A673 (cell line): ENCODE measurements around the gene ATG13. TPM values are rescaled to one million over a fixed set of nuclear protein-coding genes. Genes with fewer than 3 reads are reported as not detected.

ENCODE experiments used
- BruUV-seq: library from RNA; stranded (reverse); fragments of 400-500 nt; replicated peaks from 2 replicates; lab custom pipeline; 2021; lab: Mats Ljungman, UMichigan
- CTCF ChIA-PET: fragments of 300-600 bp; sonication (Branson Sonifier 250); formaldehyde crosslinking; loops from one replicate; lab custom pipeline; 2022; ENCODE audit warnings: antibody characterized with exemption; lab: Charles Lee
- POLR2A ChIA-PET: fragments of 300-600 bp; sonication (Branson Sonifier 250); formaldehyde crosslinking; loops from one replicate; lab custom pipeline; 2022; ENCODE audit warnings: antibody characterized with exemption; ENCODE audit not compliant: low non-redundant PET; lab: Charles Lee
- DNase-seq: peaks from one replicate; pipeline ENCODE4 v3.0.0-alpha.2; 2015; ENCODE audit warnings: low spot score
- H3K27ac ChIP-seq: fragments of 200-600 bp; sonication (generic); 2 replicates; pipeline ENCODE4 v1.5.1; 2016; ENCODE audit warnings: mixed run types, low read depth, mild to moderate bottlenecking, mixed read lengths, antibody characterized with exemption, low read length; ENCODE audit not compliant: poor library complexity, severe bottlenecking
- H3K27me3 ChIP-seq: fragments of 200-600 bp; sonication (generic); replicated peaks from 2 replicates; pipeline ENCODE4 v1.6.1; 2017; ENCODE audit warnings: mixed run types, low read depth, mild to moderate bottlenecking, mixed read lengths, antibody characterized with exemption, low read length; ENCODE audit not compliant: insufficient read depth, poor library complexity
- H3K36me3 ChIP-seq: fragments of 200-600 bp; sonication (generic); 2 replicates; pipeline ENCODE4 v1.6.1; 2016; ENCODE audit warnings: mixed run types, mild to moderate bottlenecking, mixed read lengths, antibody characterized with exemption, low read length; ENCODE audit not compliant: insufficient read depth, poor library complexity, severe bottlenecking
- H3K4me1 ChIP-seq: fragments of 200-600 bp; sonication (generic); 2 replicates; pipeline ENCODE4 v1.6.1; 2017; ENCODE audit warnings: mixed run types, mild to moderate bottlenecking, mixed read lengths, antibody characterized with exemption, low read length; ENCODE audit not compliant: insufficient read depth, poor library complexity, severe bottlenecking
- H3K4me3 ChIP-seq: fragments of 200-600 bp; sonication (generic); 2 replicates; pipeline ENCODE4 v1.5.1; 2016; ENCODE audit warnings: low read depth, mixed run types, mild to moderate bottlenecking, mixed read lengths, low read length; ENCODE audit not compliant: poor library complexity, severe bottlenecking
- H3K9me3 ChIP-seq: fragments of 200-600 bp; sonication (generic); 2 replicates; pipeline ENCODE4 v1.6.1; 2016; ENCODE audit warnings: mixed run types, low read depth, mild to moderate bottlenecking, mixed read lengths, antibody characterized with exemption, low read length; ENCODE audit not compliant: poor library complexity, severe bottlenecking
- EZH2 ChIP-seq: fragments of 200-600 bp; sonication (generic); IDR thresholded peaks from 2 replicates; pipeline ENCODE4 v1.6.1; 2017; ENCODE audit warnings: borderline replicate concordance, low read depth, mild to moderate bottlenecking, mixed read lengths, antibody characterized with exemption, low read length; ENCODE audit not compliant: poor library complexity, severe bottlenecking
- intact Hi-C: fragments of 100-400 bp; cut with micrococcal nuclease; formaldehyde crosslinking; loops from one replicate; pipeline ENCODE4 v1.10.0; 2022; ENCODE audit not compliant: unreplicated experiment
- total RNA-seq: library from RNA; stranded (reverse); gene quantifications from 2 replicates; pipeline ENCODE4 v1.2.3, GENCODE V29; 2021
- TF ChIP-seq, protein P1 (sequence below): fragments of 300-800, 200-600 bp; sonication (generic); conservative IDR thresholded peaks from 2 replicates; pipeline ENCODE4 v1.5.1; 2017; ENCODE audit warnings: low read depth, mild to moderate bottlenecking, antibody characterized with exemption, low read length, moderate library complexity, mixed read lengths

The ATG13 gene
- total RNA-seq, 1 experiment from 2014 or later: 155 TPM

DNA sequence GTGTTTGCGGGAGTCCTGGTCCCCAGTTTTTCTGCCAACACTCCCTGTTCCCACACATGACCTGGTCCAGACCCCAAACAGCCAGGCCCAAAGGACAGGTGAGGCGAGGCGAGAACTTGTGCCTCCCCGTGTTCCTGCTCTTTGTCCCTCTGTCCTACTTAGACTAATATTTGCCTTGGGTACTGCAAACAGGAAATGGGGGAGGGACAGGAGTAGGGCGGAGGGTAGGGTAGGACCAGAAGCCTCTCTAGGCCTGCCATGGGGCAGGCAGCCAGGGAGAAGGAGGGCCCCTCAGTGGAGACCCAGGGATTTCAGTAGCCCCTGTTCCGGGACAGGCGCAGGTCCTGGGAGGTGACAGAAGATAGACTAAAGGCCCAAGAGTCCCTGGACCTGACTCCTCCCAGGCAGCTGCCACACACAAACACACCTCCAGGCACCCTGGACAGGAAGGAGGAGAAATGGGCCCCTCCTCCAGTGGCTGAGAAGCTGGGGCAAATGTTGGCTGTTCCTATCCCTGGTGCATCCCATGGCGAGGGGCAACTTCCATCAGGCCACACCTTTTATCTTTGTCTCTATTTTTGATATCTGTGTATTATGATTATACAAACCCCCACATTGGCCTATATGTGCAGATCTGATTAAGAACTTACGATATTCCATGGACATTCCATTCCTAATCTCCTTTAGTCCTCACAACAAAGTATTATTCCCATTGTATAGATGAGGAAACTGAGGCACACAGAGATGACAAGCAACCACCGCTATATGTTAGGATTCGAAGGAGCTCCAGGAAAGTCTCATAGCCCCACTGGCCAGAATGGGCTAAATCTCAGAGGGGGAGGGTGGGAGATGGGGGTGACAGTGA is 101.0 kb downstream of the ATG13 start:
- no peak overlapping the region for H3K27ac ChIP-seq
- POLR2A ChIA-PET: interaction anchor here (0.9 kb wide), 1 partner anchor 18 kb away, joined by 3 read pairs; the partner anchor contains the start of gene ARHGAP1
- CTCF ChIA-PET: no interaction called here
- BruUV-seq: no TSS peak
- no peaks in the 10 kb centered on the region for H3K36me3 ChIP-seq
- intact Hi-C loops: no loop called here
- H3K27me3 ChIP-seq: no peaks in the 10 kb centered on the region
- no peak for DNase-seq
- H3K4me1 ChIP-seq: no peaks in the 10 kb centered on the region
- no peak for TF ChIP-seq EZH2
- TF ChIP-seq, protein P1, sequence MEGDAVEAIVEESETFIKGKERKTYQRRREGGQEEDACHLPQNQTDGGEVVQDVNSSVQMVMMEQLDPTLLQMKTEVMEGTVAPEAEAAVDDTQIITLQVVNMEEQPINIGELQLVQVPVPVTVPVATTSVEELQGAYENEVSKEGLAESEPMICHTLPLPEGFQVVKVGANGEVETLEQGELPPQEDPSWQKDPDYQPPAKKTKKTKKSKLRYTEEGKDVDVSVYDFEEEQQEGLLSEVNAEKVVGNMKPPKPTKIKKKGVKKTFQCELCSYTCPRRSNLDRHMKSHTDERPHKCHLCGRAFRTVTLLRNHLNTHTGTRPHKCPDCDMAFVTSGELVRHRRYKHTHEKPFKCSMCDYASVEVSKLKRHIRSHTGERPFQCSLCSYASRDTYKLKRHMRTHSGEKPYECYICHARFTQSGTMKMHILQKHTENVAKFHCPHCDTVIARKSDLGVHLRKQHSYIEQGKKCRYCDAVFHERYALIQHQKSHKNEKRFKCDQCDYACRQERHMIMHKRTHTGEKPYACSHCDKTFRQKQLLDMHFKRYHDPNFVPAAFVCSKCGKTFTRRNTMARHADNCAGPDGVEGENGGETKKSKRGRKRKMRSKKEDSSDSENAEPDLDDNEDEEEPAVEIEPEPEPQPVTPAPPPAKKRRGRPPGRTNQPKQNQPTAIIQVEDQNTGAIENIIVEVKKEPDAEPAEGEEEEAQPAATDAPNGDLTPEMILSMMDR: no peak
- H3K9me3 ChIP-seq: no peaks in the 10 kb centered on the region
- H3K4me3 ChIP-seq: no peak overlapping the region

DNA sequence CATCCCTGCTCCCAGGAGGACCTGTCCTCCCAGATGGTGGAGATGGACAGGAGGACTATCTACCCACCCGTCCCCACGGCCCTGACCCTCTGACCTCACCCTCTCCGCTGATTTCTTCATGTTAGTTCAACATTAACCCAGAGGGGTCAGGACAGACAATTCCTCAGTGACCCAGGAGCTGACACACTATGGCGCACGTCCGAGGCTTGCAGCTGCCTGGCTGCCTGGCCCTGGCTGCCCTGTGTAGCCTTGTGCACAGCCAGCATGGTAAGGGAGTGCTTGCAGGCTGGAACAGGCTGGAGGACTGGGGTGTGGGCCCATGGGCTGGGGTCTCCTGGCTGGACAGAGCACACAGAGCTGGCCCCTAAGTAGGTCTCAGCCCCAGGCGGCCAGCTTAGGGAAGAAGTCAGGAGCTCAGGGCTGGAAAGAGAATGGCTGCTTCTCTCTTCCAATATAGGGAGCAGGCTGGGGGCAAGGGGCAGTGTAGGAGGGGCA is 101.7 kb downstream of the ATG13 start, which contains the start of gene F2:
TSS of gene F2 (plus strand) at position 166 of the 495 bp plus-strand sequence. CDS start at position 189, 23 bp downstream.
- intact Hi-C loops: no loop called here
- BruUV-seq: no TSS peak
- no peak for TF ChIP-seq EZH2
- TF ChIP-seq, protein P1: no peak
- Histone ChIP-seq H3K27ac (no peak within 1 kb of the TSS), H3K27me3 (no peaks in the 10 kb centered on the region), H3K4me1 (no peaks in the 10 kb centered on the region), H3K36me3 (no peaks in the 10 kb centered on the region), H3K9me3 (no peaks in the 10 kb centered on the region), H3K4me3 (no peak within 1 kb of the TSS)
- DNase-seq: no peak
- CTCF ChIA-PET: no interaction called here
- POLR2A ChIA-PET: interaction anchor here (0.9 kb wide), 1 partner anchor 19 kb away, joined by 3 read pairs; the partner anchor contains the start of gene ARHGAP1

DNA sequence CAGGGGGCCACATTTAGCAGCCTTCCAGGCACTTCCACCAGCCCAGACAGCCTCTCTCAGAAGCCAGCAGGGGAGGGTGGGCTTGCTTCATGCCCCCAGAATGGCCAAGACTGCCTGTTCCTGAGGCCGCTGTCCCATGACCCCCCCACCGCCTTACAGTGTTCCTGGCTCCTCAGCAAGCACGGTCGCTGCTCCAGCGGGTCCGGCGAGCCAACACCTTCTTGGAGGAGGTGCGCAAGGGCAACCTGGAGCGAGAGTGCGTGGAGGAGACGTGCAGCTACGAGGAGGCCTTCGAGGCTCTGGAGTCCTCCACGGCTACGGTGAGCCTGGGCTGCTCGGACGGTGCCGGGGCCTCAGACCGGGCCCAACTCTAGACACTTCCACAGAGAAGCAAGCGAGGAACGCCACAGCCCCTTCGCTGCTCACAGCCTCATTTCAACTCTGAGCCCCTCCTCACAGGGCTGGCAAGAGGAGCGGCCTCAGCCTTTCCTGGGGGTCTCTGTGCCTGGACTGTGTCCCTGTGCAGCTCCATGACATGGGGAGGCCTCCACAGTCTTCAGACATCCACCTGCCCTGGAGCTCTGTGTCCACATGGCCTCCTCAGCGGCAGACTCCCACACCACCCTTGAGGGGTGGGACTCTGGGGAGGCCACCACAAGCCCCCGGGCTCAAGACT is 102.3 kb downstream of the ATG13 start:
- ChIA-PET CTCF (no interaction called here), POLR2A (interaction anchor here (0.9 kb wide), 1 partner anchor 20 kb away, joined by 3 read pairs; the partner anchor contains the start of gene ARHGAP1)

More for the DNA sequence above, 102.3 kb downstream of the ATG13 start:
- Histone ChIP-seq H3K4me3 (no peak overlapping the region), H3K27ac (no peak overlapping the region), H3K4me1 (no peaks in the 10 kb centered on the region), H3K27me3 (no peaks in the 10 kb centered on the region), H3K36me3 (no peaks in the 10 kb centered on the region), H3K9me3 (no peaks in the 10 kb centered on the region)
- intact Hi-C loops: loop anchor here (10.0 kb wide), 1 partner anchor 335 kb away; the partner anchor contains the start of gene MDK
- TF ChIP-seq EZH2: no peak
- TF ChIP-seq, protein P1: no peak
- no TSS peak for BruUV-seq
- DNase-seq: no peak
